Motor neuron (in vitro differentiated cells): ENCODE measurements around the gene CDH4. TPM values are rescaled to one million over a fixed set of nuclear protein-coding genes. Genes with fewer than 3 reads are reported as not detected.

Experiments used
- ATAC-seq, 8 experiments: fragments of 200-7000 bp; cut with Tn5 transposase; replicated peaks in 6 of 8; 2 replicates each; pipeline ENCODE4 v1.8.0; 2021; ENCODE audit warnings: mild to moderate bottlenecking in 8 of 8, moderate library complexity in 8 of 8
- H3K27ac ChIP-seq, 2 donors: fragments of 250-450 bp; sonication (Bioruptor Pico); 2 replicates each; pipeline ENCODE4 v1.9.0; 2021; ENCODE audit warnings: antibody characterized with exemption in 2 of 2, mild to moderate bottlenecking in 2 of 2, moderate library complexity in 1 of 2
- H3K4me1 ChIP-seq, 2 donors: fragments of 250-450 bp; sonication (Bioruptor Pico); replicated peaks in 1 of 2; 2 replicates each; pipeline ENCODE4 v1.6.1; 2021; ENCODE audit warnings: antibody characterized with exemption in 2 of 2, mild to moderate bottlenecking in 2 of 2, moderate library complexity in 1 of 2
- H3K4me3 ChIP-seq, 5 donors: fragments of 250-450 bp; sonication (Bioruptor Pico); 2 replicates each; pipeline ENCODE4 v1.9.0; 2021; ENCODE audit warnings: antibody characterized with exemption in 5 of 5, mild to moderate bottlenecking in 5 of 5, moderate library complexity in 4 of 5
- WGBS, 10 experiments: fragments of 450-650 bp; shearing (Covaris generic); methylation state at CpG; one replicate each; pipeline ENCODE4 v1.0.0; 2022; 5-methylcytosine and 5-hydroxymethylcytosine counted together
- in situ Hi-C, 9 experiments: fragments of 400-800 bp; cut with MboI; loops; one replicate each; pipeline ENCODE4 v1.15.0; 2021; ENCODE audit warnings: low sequenced_read_pairs in 9 of 9, low pct_unique_long_range_greater_than_20kb in 2 of 9; ENCODE audit not compliant: unreplicated experiment in 9 of 9
- total RNA-seq, 8 experiments: library from RNA; unstranded; fragments of 300-600 nt; gene quantifications; 2 replicates each; pipeline versions ENCODE4 v1.2.3 to v1.2.4, GENCODE V29; 2022

Gene CDH4
- total RNA-seq, 8 experiments from 2014 or later = 2.4 to 41.6 (median 12.9) TPM

GRCh38 chr20:61868466-61869090, 616.5 kb downstream of the CDH4 start:
- in situ Hi-C loops = no loop called here
- no peak for ATAC-seq
- H3K27ac ChIP-seq = no peak overlapping the region
- H3K4me1 ChIP-seq = no peaks in the 10 kb centered on the region
- 50 to 100% methylated on average over 2 of the region's 13 CpGs; no CpG with 5 or more reads in 8 of the 10 experiments for WGBS, 10 experiments
- no peak overlapping the region for H3K4me3 ChIP-seq

- Histone ChIP-seq H3K4me3 (no peak overlapping the region), H3K4me1 (no peaks in the 10 kb centered on the region), H3K27ac (no peak overlapping the region)
- 40 to 96% (median 89%) methylated on average over 2 to 16 of the region's 24 CpGs; no CpG with 5 or more reads in 4 of the 10 experiments for WGBS, 10 experiments
- in situ Hi-C loops = no loop called here
- ATAC-seq = no peak
These were observed 617.9 kb downstream of the CDH4 start for GRCh38 chr20:61869750-61870507.

- 18 to 100% (median 80%) methylated on average over 1 to 6 of the region's 6 CpGs; no CpG with 5 or more reads in 2 of the 10 experiments for WGBS, 10 experiments
- in situ Hi-C loops = no loop called here
These were observed 619.1 kb downstream of the CDH4 start for GRCh38 chr20:61871160-61871559.

GRCh38 chr20:61871913-61872312, 619.9 kb downstream of the CDH4 start:
- in situ Hi-C loops = no loop called here
- Histone ChIP-seq H3K4me3 (no peak overlapping the region), H3K4me1 (peaks cover 9 to 10% of the 10 kb centered on the region in 2 donors), H3K27ac (no peak overlapping the region)
- no peak for ATAC-seq
- WGBS, 10 experiments = 40% methylated on average over 1 of the region's 8 CpGs; no CpG with 5 or more reads in 9 of the 10 experiments

More at GRCh38 chr20:61871160-61871559, 619.1 kb downstream of the CDH4 start:
- Histone ChIP-seq H3K4me1 (peaks cover 1 to 3% of the 10 kb centered on the region in 2 donors), H3K27ac (no peak overlapping the region), H3K4me3 (no peak overlapping the region)
- no peak for ATAC-seq

- H3K4me3 ChIP-seq = no peak overlapping the region
- no peak for ATAC-seq
- no peak overlapping the region for H3K27ac ChIP-seq
- H3K4me1 ChIP-seq = peaks cover 11 to 14% of the 10 kb centered on the region in 2 donors
- in situ Hi-C loops = no loop called here
- 75 to 100% (median 93%) methylated on average over 1 to 4 of the region's 20 CpGs; no CpG with 5 or more reads in 7 of the 10 experiments for WGBS, 10 experiments
These were observed 620.4 kb downstream of the CDH4 start for GRCh38 chr20:61872371-61872900.

- in situ Hi-C loops = no loop called here
- Histone ChIP-seq H3K4me1 (peaks cover 14 to 16% of the 10 kb centered on the region in 2 donors), H3K27ac (no peak overlapping the region), H3K4me3 (no peak overlapping the region)
- no peak for ATAC-seq
- 50% methylated on average over 2 of the region's 38 CpGs; no CpG with 5 or more reads in 9 of the 10 experiments for WGBS, 10 experiments
These were observed 621.8 kb downstream of the CDH4 start for GRCh38 chr20:61873651-61874420.

- WGBS, 10 experiments = 0 to 100% (median 73%) methylated on average over 1 to 4 of the region's 27 CpGs; no CpG with 5 or more reads in 6 of the 10 experiments
- peaks cover 14 to 16% of the 10 kb centered on the region in 2 donors for H3K4me1 ChIP-seq
- H3K4me3 ChIP-seq = no peak overlapping the region
- ATAC-seq = peak in 4 of 8 experiments; percentile 26 to 80 (median 60)
- in situ Hi-C loops = loop anchor here in 4 of 9 experiments (25.0 kb wide), 3 partner anchors 1012 to 1812 kb away; no protein-coding TSS in a partner anchor
- no peak overlapping the region for H3K27ac ChIP-seq
These were observed 622.5 kb downstream of the CDH4 start for GRCh38 chr20:61874421-61875068.

GRCh38 chr20:61875221-61875885, 623.3 kb downstream of the CDH4 start:
- in situ Hi-C loops = loop anchor here in 4 of 9 experiments (25.0 kb wide), 3 partner anchors 1013 to 1813 kb away; no protein-coding TSS in a partner anchor
- Histone ChIP-seq H3K27ac (no peak overlapping the region), H3K4me3 (no peak overlapping the region), H3K4me1 (peaks cover 14 to 16% of the 10 kb centered on the region in 2 donors)
- WGBS, 10 experiments = 43 to 91% (median 89%) methylated on average over 1 to 4 of the region's 25 CpGs; no CpG with 5 or more reads in 7 of the 10 experiments
- peak in 6 of 8 experiments; percentile 58 to 83 (median 64) for ATAC-seq

- Histone ChIP-seq H3K4me1 (peaks cover 14 to 16% of the 10 kb centered on the region in 2 donors), H3K4me3 (no peak overlapping the region), H3K27ac (no peak overlapping the region)
- in situ Hi-C loops = loop anchor here in 4 of 9 experiments (25.0 kb wide), 3 partner anchors 1014 to 1814 kb away; no protein-coding TSS in a partner anchor
- no peak for ATAC-seq
- WGBS, 10 experiments = 95% methylated on average over 8 of the region's 16 CpGs; no CpG with 5 or more reads in 9 of the 10 experiments
These were observed 623.9 kb downstream of the CDH4 start for GRCh38 chr20:61875996-61876395.

GRCh38 chr20:61876952-61877728, 625.1 kb downstream of the CDH4 start:
- in situ Hi-C loops = loop anchor here in 4 of 9 experiments (25.0 kb wide), 3 partner anchors 1015 to 1815 kb away; no protein-coding TSS in a partner anchor
- H3K4me3 ChIP-seq = no peak overlapping the region
- H3K4me1 ChIP-seq = peaks cover 14 to 16% of the 10 kb centered on the region in 2 donors
- no peak overlapping the region for H3K27ac ChIP-seq
- WGBS, 10 experiments = 30 to 100% (median 87%) methylated on average over 1 to 6 of the region's 30 CpGs; no CpG with 5 or more reads in 5 of the 10 experiments
- ATAC-seq = peak in 4 of 8 experiments; percentile 66 to 80 (median 74)
